ENCODE measurements around the gene SSX2.
"Not testable (repeated sequence)": the region's sequence is repeated elsewhere in the genome, so short reads cannot be mapped to it uniquely, and the experiment has no call there.

SSX2 gene, protein sequence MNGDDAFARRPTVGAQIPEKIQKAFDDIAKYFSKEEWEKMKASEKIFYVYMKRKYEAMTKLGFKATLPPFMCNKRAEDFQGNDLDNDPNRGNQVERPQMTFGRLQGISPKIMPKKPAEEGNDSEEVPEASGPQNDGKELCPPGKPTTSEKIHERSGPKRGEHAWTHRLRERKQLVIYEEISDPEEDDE

DNA sequence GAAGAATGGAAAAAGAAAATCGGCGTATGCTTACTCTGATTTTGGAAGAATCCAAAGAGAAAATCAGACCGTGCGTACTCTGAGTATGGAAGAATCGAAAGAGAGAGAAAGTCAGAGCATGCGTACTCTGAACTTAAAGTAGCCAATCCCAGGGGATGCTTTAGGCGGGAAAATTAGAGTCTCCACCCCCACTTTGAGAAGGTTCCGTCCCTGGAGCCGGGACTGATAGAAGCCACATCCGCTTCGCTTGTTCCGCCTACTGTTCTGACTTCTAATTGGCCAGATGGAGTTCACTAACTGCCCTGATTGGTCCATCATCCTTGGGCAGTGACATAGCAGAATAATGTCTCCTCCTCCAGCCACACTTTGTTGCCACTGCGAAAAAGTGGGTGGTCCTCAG lies at the start of gene SSX2:
Gene SSX2, minus strand, starts transcription at position 101 of the 400 bp plus-strand sequence. CDS start 1,429 bp downstream, outside the sequence.
- not testable (repeated sequence) for DNase-seq (ENCODE audit: low read depth, low spot score)

DNA sequence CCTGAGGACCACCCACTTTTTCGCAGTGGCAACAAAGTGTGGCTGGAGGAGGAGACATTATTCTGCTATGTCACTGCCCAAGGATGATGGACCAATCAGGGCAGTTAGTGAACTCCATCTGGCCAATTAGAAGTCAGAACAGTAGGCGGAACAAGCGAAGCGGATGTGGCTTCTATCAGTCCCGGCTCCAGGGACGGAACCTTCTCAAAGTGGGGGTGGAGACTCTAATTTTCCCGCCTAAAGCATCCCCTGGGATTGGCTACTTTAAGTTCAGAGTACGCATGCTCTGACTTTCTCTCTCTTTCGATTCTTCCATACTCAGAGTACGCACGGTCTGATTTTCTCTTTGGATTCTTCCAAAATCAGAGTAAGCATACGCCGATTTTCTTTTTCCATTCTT lies 44.0 kb upstream of the SSX2 start, which contains the start of gene SSX2B:
Gene SSX2B, plus strand, starts transcription at position 301 of the 400 bp plus-strand sequence. CDS start 1,429 bp downstream, outside the sequence.
- not testable (repeated sequence) for DNase-seq (ENCODE audit: low read depth, low spot score)

DNA sequence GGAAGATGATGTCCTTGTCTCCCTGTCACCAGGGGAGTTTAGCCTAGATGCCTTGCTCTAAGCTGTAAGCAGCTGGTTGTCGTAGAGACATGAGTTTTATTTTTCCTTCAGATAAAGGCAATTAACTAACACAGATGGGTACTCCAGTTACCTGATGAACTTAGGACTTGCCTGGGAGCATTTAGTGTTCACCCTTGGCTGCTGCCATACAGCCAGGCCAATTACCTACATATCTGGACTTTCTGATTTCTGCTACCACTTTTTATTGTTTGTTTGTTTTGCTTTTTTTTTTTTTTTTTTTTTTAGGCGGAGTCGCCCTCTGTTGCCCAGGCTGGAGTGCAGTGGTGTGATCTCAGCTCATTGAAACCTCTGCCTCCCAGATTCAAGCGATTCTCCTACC lies 14.9 kb downstream of the SSX2 start:
- DNase-seq (ENCODE audit: low read depth, low spot score), result not testable (repeated sequence)

DNA sequence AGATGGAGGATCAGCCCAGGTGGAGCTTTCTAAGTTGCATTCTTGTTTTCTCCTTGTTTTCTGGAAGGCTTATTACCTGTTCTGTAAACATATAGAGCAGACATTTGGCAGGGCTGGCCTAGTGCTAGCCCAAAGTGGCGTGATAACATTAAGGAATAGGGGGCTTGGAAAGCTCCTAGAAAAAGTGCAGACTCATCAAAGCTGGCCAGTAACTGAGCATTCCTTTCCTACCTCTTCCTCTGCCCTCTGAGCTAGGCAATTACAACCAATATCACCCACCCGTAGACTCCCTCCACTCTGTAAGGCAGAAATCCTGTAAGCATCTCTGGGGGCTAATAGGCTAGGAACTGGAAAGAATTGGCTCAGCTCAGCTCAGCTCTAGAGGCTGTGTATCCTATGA lies 44.8 kb downstream of the SSX2 start:
- not testable (repeated sequence) for DNase-seq (ENCODE audit: low read depth, low spot score)

DNA sequence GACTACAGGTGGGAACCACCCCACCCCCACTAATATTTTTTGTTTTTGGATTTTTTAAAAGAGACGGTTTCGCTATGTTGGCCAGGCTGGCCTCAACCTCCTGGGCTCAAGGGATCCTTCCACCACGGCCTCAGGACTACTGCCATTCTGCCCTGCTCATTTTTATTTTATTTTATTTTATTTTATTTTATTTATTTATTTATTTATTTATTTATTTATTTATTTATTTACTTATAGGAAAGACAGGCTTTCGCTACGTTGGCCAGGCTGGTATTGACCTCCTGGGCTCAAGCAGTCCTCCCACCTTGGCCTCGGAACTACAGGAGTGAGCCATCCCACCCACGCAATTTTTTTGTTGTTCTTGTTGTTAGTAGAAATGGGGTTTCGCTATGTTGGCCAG lies 51.5 kb downstream of the SSX2 start:
- not testable (repeated sequence) for DNase-seq (ENCODE audit: low read depth, low spot score)

DNA sequence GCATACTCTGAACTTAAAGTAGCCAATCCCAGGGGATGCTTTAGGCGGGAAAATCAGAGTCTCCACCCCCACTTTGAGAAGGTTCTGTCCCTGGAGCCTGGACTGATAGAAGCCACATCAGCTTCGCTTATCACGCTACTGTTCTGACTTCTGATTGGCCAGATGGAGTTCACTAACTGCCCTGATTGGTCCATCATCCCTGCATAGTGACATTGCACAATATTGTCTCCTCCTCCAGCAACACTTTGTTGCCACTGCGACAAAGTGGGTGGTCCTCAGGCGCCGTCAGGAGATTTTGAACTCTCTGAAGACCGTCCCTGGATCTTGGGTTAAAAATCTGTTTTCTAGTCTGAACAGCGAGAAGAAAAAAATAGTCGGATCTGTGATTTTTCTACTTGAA lies 52.2 kb downstream of the SSX2 start, which contains the start of gene SSX7:
Gene SSX7, minus strand, starts transcription at position 101 of the 400 bp plus-strand sequence. CDS start 1,428 bp downstream, outside the sequence.
- DNase-seq (ENCODE audit: low read depth, low spot score), result not testable (repeated sequence)

DNA sequence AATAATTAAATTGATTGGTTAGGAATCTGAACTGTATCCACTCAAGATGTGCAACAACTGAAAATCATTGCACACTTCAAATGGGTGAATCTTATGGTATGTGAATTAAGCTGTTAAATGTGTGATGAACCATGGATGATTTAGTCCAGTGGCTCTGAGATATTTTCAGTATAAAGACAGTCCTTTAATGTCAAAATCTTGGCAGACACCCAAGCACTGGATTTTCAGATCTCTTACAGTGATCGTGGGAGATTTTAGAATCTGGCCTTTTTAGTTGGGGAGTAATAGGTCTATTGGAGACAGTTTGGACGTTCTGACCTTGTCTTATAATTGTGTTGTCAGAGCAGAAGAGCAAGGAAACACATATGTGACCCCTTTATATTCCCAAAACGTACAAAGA lies 56.3 kb downstream of the SSX2 start:
- not testable (repeated sequence) for DNase-seq (ENCODE audit: low read depth, low spot score)

DNA sequence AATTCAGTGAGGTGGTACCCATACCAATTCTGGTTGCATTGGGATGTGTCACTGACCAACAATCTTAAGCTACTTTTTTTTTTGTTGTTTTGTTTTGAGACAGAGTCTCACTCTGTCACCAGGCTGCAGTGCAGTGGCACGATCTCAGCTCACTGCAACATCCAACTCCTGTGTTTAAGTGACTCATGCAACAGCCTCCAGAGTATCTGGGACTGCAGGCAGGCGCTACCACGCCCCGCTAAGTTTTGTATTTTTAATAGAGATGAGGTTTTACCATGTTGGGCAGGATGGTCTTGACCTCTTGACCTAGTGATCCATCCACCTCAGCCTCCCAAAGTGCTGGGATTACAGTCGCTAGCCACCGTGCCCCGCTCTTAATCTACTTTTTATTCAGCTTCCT lies 58.0 kb downstream of the SSX2 start:
- DNase-seq (ENCODE audit: low read depth, low spot score), result not testable (repeated sequence)

All from ELF-1 (cell line).